HG03039 (cell line): ENCODE data around the gene PIK3R6.
"Not testable (repeated sequence)": the region's sequence is repeated elsewhere in the genome, so short reads cannot be mapped to it uniquely, and the experiment has no call there.

Source experiments
- ATAC-seq: cut with Tn5 transposase; IDR thresholded peaks from one replicate; pipeline ENCODE4 v1.9.1; 2021; ENCODE audit warnings: mild to moderate bottlenecking, moderate library complexity; ENCODE audit not compliant: unreplicated experiment

PIK3R6 gene

DNA sequence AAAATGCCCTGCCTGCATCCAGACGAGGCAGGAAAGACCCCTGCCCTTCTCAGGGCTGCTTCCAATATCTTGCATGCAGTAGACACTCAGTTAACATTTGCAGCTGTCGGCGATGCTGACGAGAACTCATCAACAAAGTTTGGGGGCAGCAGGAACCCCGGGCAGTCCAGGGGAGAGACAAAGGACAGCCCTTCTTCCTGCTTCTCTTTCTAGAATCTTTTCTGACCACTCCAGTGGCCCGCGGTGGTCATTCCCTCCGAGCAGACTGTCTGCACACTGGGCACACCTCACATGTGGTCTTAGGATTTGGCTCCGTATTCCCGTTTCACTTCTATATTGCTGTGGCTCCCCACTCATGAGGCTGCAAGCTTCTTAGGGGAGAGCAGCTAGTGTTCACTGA lies 37.3 kb downstream of the PIK3R6 start:
- ATAC-seq: no peak

DNA sequence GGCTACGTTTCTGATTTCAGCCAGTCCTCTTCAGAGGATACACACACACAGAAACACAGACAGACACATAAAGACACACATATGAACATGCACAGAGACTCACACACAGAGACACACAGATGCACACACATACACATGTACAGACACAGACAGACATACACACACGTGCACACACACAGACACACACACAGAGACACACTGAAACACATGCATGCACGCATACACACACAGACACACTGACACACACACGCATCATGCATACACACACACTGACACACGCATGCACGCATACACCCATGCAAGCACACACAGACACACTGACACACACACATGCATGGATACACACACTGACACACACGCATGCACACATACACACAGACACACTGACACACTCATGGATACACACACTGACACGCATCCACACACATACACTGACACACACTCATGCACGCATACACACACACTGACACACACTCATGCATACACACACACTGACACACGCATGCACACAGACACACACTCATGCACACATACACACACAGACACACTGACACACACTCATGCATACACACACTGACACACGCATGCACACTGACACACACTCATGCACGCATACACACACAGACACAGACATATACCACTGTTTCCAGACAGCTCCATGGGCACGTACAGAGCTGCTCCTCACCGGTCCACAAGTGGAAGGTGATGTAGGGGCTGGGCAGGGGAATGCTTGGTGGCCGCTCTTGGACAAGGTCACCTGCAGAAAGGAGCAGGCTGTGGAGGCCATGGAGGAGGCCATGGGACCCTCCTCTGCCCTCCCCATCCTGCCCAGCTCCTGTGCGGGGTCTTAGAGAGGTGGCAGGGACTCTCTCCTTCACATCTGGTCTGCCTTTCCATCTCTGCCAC lies 38.2 kb downstream of the PIK3R6 start:
- no peak for ATAC-seq

DNA sequence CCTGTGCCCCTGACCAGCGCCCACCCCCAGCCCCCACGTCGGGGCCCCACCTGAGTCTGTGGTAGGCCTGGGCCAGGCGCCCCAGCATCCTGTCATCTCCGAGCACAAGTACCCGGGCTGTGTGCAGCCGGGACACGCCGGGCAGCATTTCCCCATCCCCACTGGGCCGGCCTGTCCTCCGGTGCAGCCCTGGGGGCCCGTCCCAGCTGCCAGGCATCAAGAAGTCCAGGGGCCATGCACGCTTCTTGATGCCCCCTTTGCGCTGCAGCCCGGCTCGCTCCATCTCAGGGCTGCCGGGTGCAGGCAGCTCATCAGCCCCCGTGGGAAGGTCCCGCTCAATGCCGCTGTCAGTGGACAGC lies 39.0 kb downstream of the PIK3R6 start:
- no peak for ATAC-seq

GRCh38 chr17:8826808-8827435 lies 40.6 kb downstream of the PIK3R6 start:
- no peak for ATAC-seq

GRCh38 chr17:8825802-8826201 lies 41.7 kb downstream of the PIK3R6 start:
- no peak for ATAC-seq

DNA sequence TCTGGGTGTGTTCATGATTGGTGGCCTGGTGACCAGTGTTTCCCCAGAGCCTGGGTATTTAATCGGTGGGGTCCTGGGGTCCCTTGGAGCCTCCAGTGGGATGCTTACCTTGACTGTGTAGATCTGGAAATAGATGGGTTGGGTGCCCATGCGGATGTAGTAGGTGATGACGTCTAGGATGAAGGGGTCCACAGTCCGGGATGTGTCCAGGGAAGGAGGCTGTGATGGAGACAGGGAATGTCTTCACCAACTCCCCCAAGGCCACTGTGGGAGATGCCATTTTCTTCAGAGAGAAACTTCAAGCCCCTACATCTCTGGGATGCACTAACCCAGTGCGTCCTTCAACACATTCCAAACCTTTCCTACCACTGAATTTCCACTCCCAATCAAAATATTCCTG lies 44.2 kb downstream of the PIK3R6 start:
- no peak for ATAC-seq

GRCh38 chr17:8822401-8823035 lies 45.0 kb downstream of the PIK3R6 start:
- no peak for ATAC-seq

GRCh38 chr17:8821446-8822105 lies 45.9 kb downstream of the PIK3R6 start:
- ATAC-seq: no peak

DNA sequence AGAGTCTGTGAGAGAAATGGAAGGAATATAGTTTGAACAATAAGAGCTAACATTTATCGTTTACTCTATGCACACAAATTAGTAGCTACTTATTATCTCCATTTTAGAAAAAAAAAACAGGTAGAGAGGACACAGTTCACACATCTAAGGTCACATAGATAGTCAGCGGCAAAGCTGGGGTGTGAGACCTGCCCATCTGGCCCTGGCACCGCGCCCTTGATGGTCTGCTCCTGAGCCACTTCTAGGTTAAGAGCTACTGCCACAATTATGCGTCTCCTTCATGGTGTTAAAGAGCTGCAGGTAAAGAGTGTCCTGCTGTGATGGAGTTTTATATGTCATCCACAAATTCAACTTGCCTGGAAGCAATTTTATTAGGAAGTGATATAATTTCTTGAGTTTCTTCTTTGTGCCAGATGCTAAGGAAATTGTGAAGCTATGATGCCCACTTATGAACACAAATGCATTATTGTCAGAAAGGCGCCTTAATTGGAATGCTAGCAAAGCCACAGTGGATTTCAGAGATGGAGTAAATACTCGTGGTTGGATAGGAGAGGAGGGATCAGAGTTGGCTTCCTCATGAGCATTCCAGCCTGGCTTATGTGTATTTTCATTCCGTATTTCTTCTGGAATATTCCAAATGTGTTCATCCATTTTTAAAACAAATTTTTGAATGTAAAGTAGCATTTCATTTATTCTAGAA lies 47.0 kb downstream of the PIK3R6 start:
- ATAC-seq: no peak

GRCh38 chr17:8818654-8819330 lies 48.7 kb downstream of the PIK3R6 start:
- no peak for ATAC-seq

DNA sequence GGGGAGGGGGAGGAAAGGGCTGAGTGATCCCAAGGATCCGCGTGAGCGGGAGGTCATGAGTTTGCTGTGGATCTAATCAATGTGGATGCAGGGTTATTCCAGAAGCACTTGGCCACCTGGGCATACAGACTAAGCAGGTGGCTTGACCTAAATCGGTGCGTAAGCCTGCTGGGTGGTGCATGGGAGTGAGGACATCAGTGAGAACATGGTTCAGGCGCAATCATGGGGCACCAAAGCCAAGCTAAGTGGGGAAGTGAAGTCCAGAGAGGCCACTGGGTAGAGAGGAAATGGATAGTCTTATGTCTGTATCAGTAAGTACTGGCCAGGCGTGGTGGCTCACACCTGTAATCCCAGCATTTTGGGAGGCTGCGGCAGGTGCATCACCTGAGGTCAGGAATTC lies 49.4 kb downstream of the PIK3R6 start:
- no peak for ATAC-seq

- ATAC-seq: peak; percentile 51
These were observed 60.4 kb downstream of the PIK3R6 start for GRCh38 chr17:8806926-8807550.

DNA sequence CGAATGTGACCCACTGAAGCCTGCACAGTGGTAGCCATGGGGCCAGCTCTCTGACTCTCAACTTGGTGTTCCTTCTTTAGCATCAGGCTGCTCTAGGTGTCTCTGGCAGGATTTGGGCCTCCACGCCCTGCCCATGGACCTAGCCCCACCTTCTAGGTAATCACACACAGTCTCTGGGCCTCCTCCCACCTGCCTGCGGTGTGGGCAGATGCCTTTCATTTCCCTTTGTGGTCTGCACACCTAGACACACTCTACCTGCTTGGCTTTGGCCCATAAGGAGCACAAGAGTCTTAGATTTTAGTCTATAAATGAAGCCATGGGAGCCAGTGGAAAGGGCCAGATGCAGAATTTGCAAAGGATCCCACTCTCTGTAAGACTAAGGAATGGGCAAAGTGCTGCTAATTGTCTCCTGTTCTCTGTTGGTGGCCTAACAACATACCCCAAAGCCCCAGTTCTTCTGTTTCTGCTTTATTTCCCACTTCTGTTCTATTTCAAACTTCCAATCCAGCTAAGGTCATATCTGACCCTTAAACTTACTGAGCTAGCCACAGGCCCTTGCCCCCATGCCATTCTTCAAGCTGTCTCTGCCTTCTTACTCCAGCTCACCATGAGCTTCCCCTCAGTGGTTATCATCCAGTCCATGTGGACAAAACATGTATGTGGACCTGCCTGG lies 61.1 kb downstream of the PIK3R6 start:
- no peak for ATAC-seq

DNA sequence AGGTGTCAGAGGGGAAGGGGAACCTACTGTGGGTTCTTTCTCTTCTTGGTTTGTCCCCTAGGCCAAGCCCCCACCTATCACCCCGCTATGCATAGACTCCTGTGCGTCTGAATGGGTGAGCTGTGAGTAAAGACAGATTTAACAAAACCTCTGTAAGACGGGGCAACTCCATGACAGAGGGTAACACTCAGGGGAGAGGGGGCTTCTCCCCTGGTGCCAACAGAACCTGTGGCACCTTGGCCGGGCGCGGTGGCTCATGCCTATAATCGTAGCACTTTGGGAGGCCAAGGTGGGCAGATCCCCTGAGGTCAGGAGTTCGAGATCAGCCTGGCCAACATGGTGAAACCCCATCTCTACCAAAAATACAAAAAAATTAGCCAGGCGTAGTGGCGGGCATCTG lies 62.1 kb downstream of the PIK3R6 start:
- not testable (repeated sequence) for ATAC-seq

DNA sequence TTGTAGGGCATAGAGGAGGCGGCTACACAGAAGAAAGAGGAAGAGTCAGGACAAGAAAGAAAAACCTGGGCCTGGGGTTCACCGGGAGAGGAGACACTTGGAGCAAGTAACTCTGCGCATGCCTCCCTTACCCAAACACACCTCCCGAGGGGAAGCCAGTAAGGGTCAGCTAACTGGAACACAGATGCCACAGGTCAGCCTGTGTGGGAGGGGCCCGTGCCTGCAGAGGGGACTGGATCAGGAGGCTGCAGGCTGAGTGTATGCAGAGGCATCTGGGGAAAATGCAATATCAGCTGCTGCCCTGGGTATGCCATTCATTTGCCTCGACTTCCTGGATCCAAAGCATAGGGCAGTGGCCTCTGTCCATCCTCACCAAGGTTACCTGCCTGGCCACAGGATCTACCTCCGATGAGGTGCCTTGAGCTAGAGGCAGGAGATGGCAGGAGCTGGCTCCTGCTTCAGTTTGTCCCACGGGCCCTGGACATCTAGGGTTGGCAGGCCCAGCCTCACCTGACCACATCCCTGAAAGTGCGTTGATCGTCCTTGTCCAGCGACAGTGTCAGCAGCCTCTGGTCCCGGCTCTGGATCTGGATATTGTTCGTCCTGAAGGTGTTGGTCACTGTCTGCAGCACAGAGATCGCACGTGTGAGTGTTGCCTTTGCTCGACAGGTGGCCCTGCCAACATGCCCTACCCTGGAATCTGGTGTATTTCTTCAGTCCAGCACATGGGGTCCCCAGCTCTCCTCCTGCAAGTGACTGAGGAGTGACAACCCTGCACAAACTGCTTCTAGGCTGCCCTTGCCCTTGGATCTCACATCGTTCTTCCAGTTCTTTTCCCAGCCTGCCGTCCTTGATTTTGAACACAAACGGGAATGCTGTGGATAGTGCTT lies 63.7 kb downstream of the PIK3R6 start:
- no peak for ATAC-seq

GRCh38 chr17:8801135-8801840 lies 66.2 kb downstream of the PIK3R6 start:
- ATAC-seq: no peak

- ATAC-seq: no peak
These were observed 66.8 kb downstream of the PIK3R6 start for GRCh38 chr17:8800656-8801055.
